HEK293 (cell line): ENCODE data around the gene CTF1.

Experiments used
- ZNF558 ChIP-seq: fragments of 450-650 bp; formaldehyde crosslinking; IDR thresholded peaks from 2 replicates; pipeline ENCODE4 v1.5.1; 2016; ENCODE audit warnings: missing biosample characterization, missing genetic modification characterization
- TF ChIP-seq, protein P1 (sequence below): fragments of 450-650 bp; formaldehyde crosslinking; IDR thresholded peaks from 2 replicates; pipeline ENCODE4 v1.5.1; 2016; ENCODE audit warnings: missing biosample characterization, missing genetic modification characterization

DNA sequence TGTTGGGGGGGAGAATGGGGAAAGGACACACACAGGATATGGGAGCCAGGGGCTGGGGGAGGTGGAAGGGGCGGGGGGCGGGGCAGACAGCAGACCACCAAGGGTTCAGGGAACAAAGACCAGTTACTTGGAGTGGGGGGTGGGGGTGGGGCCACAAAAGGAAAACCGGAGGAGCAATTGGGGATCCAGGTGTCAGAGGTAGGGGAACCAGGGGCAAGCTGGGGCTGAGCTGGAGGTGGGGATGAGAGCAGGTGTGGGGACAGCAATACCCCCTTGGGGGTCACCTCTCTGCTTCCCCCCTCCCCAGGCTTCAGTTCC lies 51.1 kb downstream of the CTF1 start:
- no peak for TF ChIP-seq ZNF558
- TF ChIP-seq, protein P1, sequence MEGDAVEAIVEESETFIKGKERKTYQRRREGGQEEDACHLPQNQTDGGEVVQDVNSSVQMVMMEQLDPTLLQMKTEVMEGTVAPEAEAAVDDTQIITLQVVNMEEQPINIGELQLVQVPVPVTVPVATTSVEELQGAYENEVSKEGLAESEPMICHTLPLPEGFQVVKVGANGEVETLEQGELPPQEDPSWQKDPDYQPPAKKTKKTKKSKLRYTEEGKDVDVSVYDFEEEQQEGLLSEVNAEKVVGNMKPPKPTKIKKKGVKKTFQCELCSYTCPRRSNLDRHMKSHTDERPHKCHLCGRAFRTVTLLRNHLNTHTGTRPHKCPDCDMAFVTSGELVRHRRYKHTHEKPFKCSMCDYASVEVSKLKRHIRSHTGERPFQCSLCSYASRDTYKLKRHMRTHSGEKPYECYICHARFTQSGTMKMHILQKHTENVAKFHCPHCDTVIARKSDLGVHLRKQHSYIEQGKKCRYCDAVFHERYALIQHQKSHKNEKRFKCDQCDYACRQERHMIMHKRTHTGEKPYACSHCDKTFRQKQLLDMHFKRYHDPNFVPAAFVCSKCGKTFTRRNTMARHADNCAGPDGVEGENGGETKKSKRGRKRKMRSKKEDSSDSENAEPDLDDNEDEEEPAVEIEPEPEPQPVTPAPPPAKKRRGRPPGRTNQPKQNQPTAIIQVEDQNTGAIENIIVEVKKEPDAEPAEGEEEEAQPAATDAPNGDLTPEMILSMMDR (tag by site-specific recombination), result no peak
